ENCODE data around the gene CCDC88C. TPM values are rescaled to one million over a fixed set of nuclear protein-coding genes. Genes with fewer than 3 reads are reported as not detected.

The CCDC88C gene
- total RNA-seq, 1 donor from 2014 or later: 2.8 TPM

- intact Hi-C loops (cut with micrococcal nuclease): no loop called here
- TF ChIP-seq CTCF (IDR thresholded peaks at IDR 0.05; ENCODE audit: borderline replicate concordance): no peak
- no peak overlapping the region for H3K4me3 ChIP-seq
- DNase-seq: no peak
- H3K36me3 ChIP-seq: no peaks in the 10 kb centered on the region
- H3K27me3 ChIP-seq (ENCODE audit: low read depth): no peaks in the 10 kb centered on the region
- H3K27ac ChIP-seq (replicated peaks): peak overlapping the region; percentile 47
- H3K9me3 ChIP-seq (replicated peaks): no peaks in the 10 kb centered on the region
- H3K4me1 ChIP-seq: peaks cover 27% of the 10 kb centered on the region
These were observed 68.0 kb downstream of the CCDC88C start for GRCh38 chr14:91349481-91350074.

GRCh38 chr14:91348845-91349465 lies 68.7 kb downstream of the CCDC88C start:
- no peak for DNase-seq
- Histone ChIP-seq H3K36me3 (no peaks in the 10 kb centered on the region), H3K4me3 (no peak overlapping the region), H3K4me1 (peaks cover 27% of the 10 kb centered on the region), H3K27ac (replicated peaks) (peak overlapping the region; percentile 47), H3K27me3 (ENCODE audit: low read depth) (no peaks in the 10 kb centered on the region), H3K9me3 (replicated peaks) (no peaks in the 10 kb centered on the region)
- TF ChIP-seq CTCF (IDR thresholded peaks at IDR 0.05; ENCODE audit: borderline replicate concordance): no peak
- intact Hi-C loops (cut with micrococcal nuclease): no loop called here

GRCh38 chr14:91346838-91347173 lies 70.8 kb downstream of the CCDC88C start:
- H3K36me3 ChIP-seq: no peaks in the 10 kb centered on the region
- no peaks in the 10 kb centered on the region for H3K27me3 ChIP-seq (ENCODE audit: low read depth)
- intact Hi-C loops (cut with micrococcal nuclease): no loop called here
- peaks cover 13% of the 10 kb centered on the region for H3K4me1 ChIP-seq
- no peak overlapping the region for H3K4me3 ChIP-seq
- no peaks in the 10 kb centered on the region for H3K9me3 ChIP-seq (replicated peaks)
- H3K27ac ChIP-seq (replicated peaks): no peak overlapping the region
- DNase-seq: no peak
- TF ChIP-seq CTCF (IDR thresholded peaks at IDR 0.05; ENCODE audit: borderline replicate concordance): no peak

GRCh38 chr14:91344096-91344495 lies 73.5 kb downstream of the CCDC88C start:
- Histone ChIP-seq H3K9me3 (replicated peaks) (no peaks in the 10 kb centered on the region), H3K4me1 (peaks cover 4% of the 10 kb centered on the region), H3K36me3 (no peaks in the 10 kb centered on the region), H3K27me3 (ENCODE audit: low read depth) (no peaks in the 10 kb centered on the region), H3K27ac (replicated peaks) (no peak overlapping the region), H3K4me3 (no peak overlapping the region)
- intact Hi-C loops (cut with micrococcal nuclease): no loop called here
- TF ChIP-seq CTCF (IDR thresholded peaks at IDR 0.05; ENCODE audit: borderline replicate concordance): no peak
- no peak for DNase-seq

- Histone ChIP-seq H3K27me3 (ENCODE audit: low read depth) (peaks cover 4% of the 10 kb centered on the region), H3K9me3 (replicated peaks) (no peaks in the 10 kb centered on the region), H3K36me3 (no peaks in the 10 kb centered on the region), H3K4me3 (no peak overlapping the region), H3K27ac (replicated peaks) (no peak overlapping the region), H3K4me1 (no peaks in the 10 kb centered on the region)
- TF ChIP-seq CTCF (IDR thresholded peaks at IDR 0.05; ENCODE audit: borderline replicate concordance): no peak
- intact Hi-C loops (cut with micrococcal nuclease): no loop called here
- no peak for DNase-seq
These were observed 74.6 kb downstream of the CCDC88C start for GRCh38 chr14:91343051-91343450.

Measured in left ventricle myocardium inferior (tissue), 1 donor.